ENCODE results near the gene DBR1. TPM values are rescaled to one million over a fixed set of nuclear protein-coding genes. Genes with fewer than 3 reads are reported as not detected.

Gene DBR1
- total RNA-seq, 1 experiment from 2014 or later = 33.1 TPM

DNA sequence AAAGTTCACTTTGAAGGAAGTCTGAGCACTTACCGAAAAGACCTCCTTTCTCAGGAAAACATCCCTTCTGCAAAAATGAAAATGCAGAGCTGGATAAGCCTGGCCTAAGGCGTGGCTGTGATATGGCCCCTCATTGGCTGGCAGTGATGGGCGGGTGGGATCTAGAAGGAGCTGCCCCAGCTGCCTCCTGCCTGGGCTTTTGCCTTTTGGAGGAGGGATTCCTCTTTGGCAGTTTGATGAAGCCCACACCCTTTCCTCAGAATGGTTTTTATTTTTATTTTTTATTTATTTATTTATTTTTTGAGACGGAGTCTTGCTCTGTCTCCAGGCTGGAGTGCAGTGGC, 55.3 kb downstream of the DBR1 start:
- Histone ChIP-seq H3K27me3 (replicated peaks; ENCODE audit: insufficient read depth, low read depth, low read length, poor library complexity) (no peaks in the 10 kb centered on the region), H3K4me1 (ENCODE audit: insufficient read depth, low read length, poor library complexity, severe bottlenecking) (peaks cover under 1% of the 10 kb centered on the region), H3K4me3 (ENCODE audit: low read depth, low read length, poor library complexity, severe bottlenecking) (no peak overlapping the region), H3K36me3 (ENCODE audit: insufficient read depth, low read length, poor library complexity, severe bottlenecking) (no peaks in the 10 kb centered on the region), H3K27ac (ENCODE audit: low read depth, low read length, poor library complexity, severe bottlenecking) (no peak overlapping the region), H3K9me3 (ENCODE audit: low read depth, low read length, poor library complexity, severe bottlenecking) (peaks cover 3% of the 10 kb centered on the region)
- BruUV-seq (replicated peaks) = no TSS peak
- POLR2A ChIA-PET (ENCODE audit: low non-redundant PET) = no interaction called here
- peak; percentile 44 for DNase-seq (ENCODE audit: low spot score)
- CTCF ChIA-PET = interaction anchor here (0.5 to 0.7 kb wide), 2 partner anchors 46 to 158 kb away, joined by 3 read pairs; no protein-coding TSS in a partner anchor
- TF ChIP-seq EZH2 (IDR thresholded peaks at IDR 0.05; ENCODE audit: borderline replicate concordance, low read depth, low read length, poor library complexity, severe bottlenecking) = no peak
- TF ChIP-seq, protein P1, sequence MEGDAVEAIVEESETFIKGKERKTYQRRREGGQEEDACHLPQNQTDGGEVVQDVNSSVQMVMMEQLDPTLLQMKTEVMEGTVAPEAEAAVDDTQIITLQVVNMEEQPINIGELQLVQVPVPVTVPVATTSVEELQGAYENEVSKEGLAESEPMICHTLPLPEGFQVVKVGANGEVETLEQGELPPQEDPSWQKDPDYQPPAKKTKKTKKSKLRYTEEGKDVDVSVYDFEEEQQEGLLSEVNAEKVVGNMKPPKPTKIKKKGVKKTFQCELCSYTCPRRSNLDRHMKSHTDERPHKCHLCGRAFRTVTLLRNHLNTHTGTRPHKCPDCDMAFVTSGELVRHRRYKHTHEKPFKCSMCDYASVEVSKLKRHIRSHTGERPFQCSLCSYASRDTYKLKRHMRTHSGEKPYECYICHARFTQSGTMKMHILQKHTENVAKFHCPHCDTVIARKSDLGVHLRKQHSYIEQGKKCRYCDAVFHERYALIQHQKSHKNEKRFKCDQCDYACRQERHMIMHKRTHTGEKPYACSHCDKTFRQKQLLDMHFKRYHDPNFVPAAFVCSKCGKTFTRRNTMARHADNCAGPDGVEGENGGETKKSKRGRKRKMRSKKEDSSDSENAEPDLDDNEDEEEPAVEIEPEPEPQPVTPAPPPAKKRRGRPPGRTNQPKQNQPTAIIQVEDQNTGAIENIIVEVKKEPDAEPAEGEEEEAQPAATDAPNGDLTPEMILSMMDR (conservative IDR thresholded peaks at IDR 0.05; ENCODE audit: low read depth, low read length) = no peak
- intact Hi-C loops (cut with micrococcal nuclease; ENCODE audit: unreplicated experiment) = loop anchor here (1.0 kb wide), 1 partner anchor 51 kb away; no protein-coding TSS in a partner anchor

DNA sequence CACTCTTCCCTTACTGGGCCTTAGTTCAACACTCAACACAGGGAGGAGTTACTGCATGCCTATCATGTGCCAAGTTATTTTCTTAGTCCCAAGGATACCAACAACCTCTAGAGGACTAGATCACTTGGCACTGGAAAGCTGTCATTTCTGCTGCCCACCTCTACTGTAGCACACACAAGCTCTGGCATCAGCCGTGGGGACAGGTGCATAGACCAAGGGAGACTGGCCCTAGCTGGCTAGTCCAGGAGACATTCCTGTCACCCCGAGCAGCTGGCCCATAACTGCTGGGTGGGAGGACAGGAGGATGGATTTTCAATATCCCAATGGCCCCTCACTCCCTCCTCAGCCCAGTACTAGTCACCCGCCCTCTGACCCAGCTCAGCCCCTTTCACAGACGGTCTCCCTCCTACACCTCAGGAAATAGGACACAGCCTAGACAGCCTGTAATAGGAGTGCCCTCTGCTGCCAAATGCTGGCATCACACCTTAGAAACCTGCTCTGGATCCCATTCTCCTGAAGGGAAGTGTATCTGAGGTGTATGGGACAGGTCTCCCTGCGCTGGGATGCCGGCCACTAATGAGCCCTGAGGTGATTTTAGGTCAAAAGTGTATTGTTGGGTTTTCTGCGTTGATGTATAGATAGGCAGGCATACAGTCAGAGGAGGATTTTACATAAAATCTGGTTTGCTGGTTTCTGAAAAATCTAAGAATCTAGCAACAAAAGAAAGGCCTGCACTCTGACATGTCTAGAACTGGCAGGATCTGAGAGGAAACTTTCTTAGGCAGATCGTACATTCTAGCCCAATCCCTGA, 55.9 kb downstream of the DBR1 start:
- H3K27ac ChIP-seq (ENCODE audit: low read depth, low read length, poor library complexity, severe bottlenecking) = no peak overlapping the region
- H3K4me3 ChIP-seq (ENCODE audit: low read depth, low read length, poor library complexity, severe bottlenecking) = no peak overlapping the region
- peaks cover 3% of the 10 kb centered on the region for H3K9me3 ChIP-seq (ENCODE audit: low read depth, low read length, poor library complexity, severe bottlenecking)
- intact Hi-C loops (cut with micrococcal nuclease; ENCODE audit: unreplicated experiment) = loop anchor here (1.0 kb wide), 1 partner anchor 51 kb away; no protein-coding TSS in a partner anchor
- DNase-seq (ENCODE audit: low spot score) = peak; percentile 69
- BruUV-seq (replicated peaks) = no TSS peak
- ChIA-PET CTCF (interaction anchor here (0.6 to 1.0 kb wide), 3 partner anchors 20 to 52 kb away, joined by 3 to 5 read pairs (median 3); no protein-coding TSS in a partner anchor), POLR2A (ENCODE audit: low non-redundant PET) (no interaction called here)
- H3K27me3 ChIP-seq (replicated peaks; ENCODE audit: insufficient read depth, low read depth, low read length, poor library complexity) = no peaks in the 10 kb centered on the region
- H3K36me3 ChIP-seq (ENCODE audit: insufficient read depth, low read length, poor library complexity, severe bottlenecking) = no peaks in the 10 kb centered on the region
- TF ChIP-seq, protein P1 (conservative IDR thresholded peaks at IDR 0.05; ENCODE audit: low read depth, low read length) = peak; percentile 85
- TF ChIP-seq EZH2 (IDR thresholded peaks at IDR 0.05; ENCODE audit: borderline replicate concordance, low read depth, low read length, poor library complexity, severe bottlenecking) = no peak
- H3K4me1 ChIP-seq (ENCODE audit: insufficient read depth, low read length, poor library complexity, severe bottlenecking) = peaks cover 5% of the 10 kb centered on the region

DNA sequence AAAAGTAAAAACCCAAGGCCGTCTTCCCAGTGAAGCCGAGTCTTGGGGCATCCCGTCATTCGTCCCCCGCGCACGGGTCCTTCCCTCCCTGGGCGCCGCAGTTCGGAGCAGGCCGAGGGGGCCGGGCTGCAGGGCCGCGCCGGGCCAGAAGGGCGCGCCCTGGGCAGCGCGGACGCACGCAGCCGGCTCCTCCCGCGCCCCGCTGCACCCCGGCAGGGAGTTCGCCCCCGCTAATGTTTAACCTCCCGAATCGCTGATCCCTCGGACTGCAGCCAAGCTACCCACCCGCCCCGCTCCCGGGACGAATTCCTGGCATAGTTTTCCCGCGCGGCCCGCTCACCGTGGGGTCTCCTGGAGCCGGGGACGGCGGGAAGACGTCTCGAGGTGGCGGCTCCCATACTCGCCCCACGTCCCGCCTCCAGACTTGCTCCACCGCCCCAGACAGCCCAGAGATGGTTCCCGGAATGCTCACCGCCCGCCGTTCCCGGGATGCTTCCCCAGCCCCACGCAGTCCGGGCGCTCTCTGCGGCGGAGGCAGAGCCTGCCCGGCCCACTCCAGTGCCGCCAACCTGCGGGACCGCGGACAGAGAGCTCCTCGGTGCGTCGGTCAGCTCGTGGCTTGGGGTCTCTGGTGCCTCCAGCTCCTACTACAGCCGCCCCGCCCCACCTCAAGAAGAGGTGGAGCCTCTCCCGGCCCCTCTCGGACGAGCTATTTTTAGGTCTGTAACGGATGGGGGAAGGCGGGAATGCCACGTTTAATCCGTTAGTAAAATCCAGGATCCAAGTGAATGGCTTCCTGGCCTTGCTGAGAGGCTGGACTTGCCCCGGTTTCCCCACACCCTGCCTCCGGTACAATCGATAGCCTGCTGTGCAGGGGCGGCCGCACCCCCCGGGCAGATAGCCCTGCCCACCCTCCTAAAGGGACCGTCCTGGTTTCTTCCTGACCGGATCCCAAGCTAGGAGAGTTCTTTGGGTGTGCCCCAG, 59.4 kb downstream of the DBR1 start, which contains the start of gene DZIP1L:
Gene DZIP1L, minus strand, starts transcription at position 621 of the 984 bp plus-strand sequence. CDS start 11,637 bp downstream, outside the sequence.
- no TSS peak for BruUV-seq (replicated peaks)
- Histone ChIP-seq H3K9me3 (ENCODE audit: low read depth, low read length, poor library complexity, severe bottlenecking) (no peaks in the 10 kb centered on the region), H3K27ac (ENCODE audit: low read depth, low read length, poor library complexity, severe bottlenecking) (peak within 1 kb of the TSS; percentile 68), H3K4me1 (ENCODE audit: insufficient read depth, low read length, poor library complexity, severe bottlenecking) (peaks cover 9% of the 10 kb centered on the region), H3K36me3 (ENCODE audit: insufficient read depth, low read length, poor library complexity, severe bottlenecking) (no peaks in the 10 kb centered on the region), H3K27me3 (replicated peaks; ENCODE audit: insufficient read depth, low read depth, low read length, poor library complexity) (no peaks in the 10 kb centered on the region), H3K4me3 (ENCODE audit: low read depth, low read length, poor library complexity, severe bottlenecking) (peak within 1 kb of the TSS; percentile 75)
- DNase-seq (ENCODE audit: low spot score) = peak; percentile 68
- TF ChIP-seq, protein P1 (conservative IDR thresholded peaks at IDR 0.05; ENCODE audit: low read depth, low read length) = peak; percentile 29; the same call in 1 of the 2 replicates
- no peak for TF ChIP-seq EZH2 (IDR thresholded peaks at IDR 0.05; ENCODE audit: borderline replicate concordance, low read depth, low read length, poor library complexity, severe bottlenecking)
- intact Hi-C loops (cut with micrococcal nuclease; ENCODE audit: unreplicated experiment) = no loop called here
- POLR2A ChIA-PET (ENCODE audit: low non-redundant PET) = no interaction called here
- CTCF ChIA-PET = interaction anchor here (0.7 kb wide), 1 partner anchor 1472 kb away, joined by 3 read pairs; no protein-coding TSS in a partner anchor
